Cortex of kidney (tissue), 1 donor: Measurements from ENCODE around the gene TSHZ2.

Experiments
- DNase-seq: peaks from one replicate; lab custom pipeline; 2025; lab: John Stamatoyannopoulos, UW

The TSHZ2 gene

DNA sequence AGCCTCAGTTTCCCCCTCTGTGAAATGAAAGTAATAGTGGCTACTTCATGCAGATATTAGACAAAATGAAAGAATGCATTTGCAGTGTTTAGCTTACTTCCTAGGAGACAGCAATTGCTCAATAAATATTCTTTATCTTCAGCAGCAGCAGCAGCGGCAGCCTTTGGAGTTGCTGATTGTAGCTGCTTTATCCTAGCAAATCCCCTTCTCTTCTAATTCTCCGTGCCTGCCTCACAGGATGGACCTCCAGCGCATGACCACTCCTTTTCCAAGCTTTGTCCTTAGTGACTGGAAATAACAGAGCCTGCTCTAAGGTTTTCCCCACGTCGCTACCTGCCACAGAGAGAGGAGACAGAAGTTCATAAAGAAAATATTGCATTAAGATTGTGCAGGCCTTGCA lies 279.8 kb downstream of the TSHZ2 start:
- no peak for DNase-seq

DNA sequence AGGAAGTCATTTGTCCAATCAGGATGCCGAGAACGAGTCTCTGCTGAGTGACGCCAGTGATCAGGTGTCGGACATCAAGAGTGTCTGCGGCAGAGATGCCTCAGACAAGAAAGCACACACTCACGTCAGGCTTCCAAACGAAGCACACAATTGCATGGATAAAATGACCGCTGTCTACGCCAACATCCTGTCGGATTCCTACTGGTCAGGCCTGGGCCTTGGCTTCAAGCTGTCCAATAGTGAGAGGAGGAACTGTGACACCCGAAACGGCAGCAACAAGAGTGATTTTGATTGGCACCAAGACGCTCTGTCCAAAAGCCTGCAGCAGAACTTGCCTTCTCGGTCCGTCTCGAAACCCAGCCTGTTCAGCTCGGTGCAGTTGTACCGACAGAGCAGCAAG lies 281.5 kb downstream of the TSHZ2 start:
- DNase-seq = no peak

DNA sequence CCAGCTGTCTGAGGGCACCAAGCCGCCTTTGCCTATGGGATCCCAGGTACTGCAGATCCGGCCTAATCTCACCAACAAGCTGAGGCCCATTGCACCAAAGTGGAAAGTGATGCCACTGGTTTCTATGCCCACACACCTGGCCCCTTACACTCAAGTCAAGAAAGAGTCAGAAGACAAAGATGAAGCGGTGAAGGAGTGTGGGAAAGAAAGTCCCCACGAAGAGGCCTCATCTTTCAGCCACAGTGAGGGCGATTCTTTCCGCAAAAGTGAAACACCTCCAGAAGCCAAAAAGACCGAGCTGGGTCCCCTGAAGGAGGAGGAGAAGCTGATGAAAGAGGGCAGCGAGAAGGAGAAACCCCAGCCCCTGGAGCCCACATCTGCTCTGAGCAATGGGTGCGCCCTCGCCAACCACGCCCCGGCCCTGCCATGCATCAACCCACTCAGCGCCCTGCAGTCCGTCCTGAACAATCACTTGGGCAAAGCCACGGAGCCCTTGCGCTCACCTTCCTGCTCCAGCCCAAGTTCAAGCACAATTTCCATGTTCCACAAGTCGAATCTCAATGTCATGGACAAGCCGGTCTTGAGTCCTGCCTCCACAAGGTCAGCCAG lies 283.0 kb downstream of the TSHZ2 start:
- no peak for DNase-seq

DNA sequence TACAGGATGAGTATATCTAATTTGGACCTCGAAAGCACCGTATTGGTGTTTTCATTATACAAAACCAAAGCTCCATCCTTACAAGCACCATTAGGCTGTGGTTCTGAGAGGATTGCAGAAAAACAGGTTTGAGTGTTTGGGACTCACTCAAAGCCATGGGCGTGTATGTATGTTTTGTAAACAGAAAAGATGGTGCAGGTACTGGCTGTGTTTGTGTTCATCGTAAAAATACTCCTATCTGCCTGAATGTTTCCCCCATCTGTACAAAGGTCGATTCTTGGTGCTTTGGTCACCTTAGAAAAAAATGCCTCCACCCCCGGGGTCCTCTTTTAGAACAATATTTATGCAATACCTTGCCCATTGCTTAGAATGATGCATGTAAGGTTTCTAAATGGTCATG lies 286.6 kb downstream of the TSHZ2 start:
- no peak for DNase-seq

DNA sequence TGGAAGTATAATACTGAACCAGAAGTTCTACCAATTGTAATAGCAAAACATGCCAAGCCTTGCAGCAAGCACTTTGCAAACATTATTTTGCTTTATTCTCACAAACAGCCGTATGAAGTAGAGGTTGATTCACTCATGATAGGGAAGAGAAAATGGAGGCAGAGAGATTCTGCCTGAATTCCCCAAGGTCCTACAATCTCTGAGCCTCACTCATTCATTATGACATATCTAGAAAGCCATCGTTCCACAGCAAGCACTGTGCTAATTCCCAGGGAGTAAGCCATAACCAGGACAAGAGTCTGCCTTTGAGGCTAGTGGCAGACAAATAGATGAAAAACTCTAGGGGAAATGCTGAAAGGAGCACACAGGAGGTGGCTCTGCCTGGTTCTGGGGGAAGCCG lies 288.0 kb downstream of the TSHZ2 start:
- DNase-seq = no peak

DNA sequence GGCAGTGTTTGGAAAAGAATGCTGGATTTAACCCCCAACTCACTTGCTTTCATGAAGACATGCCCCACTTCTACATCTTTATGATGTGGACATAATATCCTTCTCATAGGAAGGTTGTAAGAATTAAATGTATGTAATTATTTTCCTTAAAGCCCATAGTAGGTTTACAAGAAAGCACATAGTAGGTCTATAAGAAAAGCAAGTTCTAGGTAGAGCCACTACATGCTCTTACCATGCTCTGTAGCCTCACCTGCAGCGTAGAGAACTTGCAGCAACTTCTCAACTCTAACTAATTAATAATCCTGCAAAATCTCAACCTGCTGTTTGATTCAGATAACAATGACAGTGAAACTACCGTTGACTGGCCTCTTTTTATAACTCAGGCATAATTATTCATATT lies 288.4 kb downstream of the TSHZ2 start:
- no peak for DNase-seq

DNA sequence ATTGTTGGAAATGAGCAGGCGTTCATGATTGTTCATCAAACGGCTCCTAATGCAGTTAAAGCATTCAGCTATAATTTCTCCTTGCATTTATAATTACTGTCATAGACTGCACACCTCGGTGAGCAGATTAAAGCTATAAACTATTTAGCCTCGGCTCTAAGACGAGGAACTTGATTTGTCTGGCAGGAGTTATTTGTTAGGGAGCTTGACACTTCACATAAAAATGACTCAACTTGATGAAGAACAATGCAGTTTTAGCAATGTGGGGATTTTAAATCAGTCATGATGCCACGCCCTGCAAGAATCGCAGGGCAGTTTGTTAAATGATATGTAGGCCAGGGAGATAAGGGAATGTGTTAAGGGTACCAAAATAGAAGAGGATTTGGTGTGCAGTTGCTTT lies 290.2 kb downstream of the TSHZ2 start:
- no peak for DNase-seq

DNA sequence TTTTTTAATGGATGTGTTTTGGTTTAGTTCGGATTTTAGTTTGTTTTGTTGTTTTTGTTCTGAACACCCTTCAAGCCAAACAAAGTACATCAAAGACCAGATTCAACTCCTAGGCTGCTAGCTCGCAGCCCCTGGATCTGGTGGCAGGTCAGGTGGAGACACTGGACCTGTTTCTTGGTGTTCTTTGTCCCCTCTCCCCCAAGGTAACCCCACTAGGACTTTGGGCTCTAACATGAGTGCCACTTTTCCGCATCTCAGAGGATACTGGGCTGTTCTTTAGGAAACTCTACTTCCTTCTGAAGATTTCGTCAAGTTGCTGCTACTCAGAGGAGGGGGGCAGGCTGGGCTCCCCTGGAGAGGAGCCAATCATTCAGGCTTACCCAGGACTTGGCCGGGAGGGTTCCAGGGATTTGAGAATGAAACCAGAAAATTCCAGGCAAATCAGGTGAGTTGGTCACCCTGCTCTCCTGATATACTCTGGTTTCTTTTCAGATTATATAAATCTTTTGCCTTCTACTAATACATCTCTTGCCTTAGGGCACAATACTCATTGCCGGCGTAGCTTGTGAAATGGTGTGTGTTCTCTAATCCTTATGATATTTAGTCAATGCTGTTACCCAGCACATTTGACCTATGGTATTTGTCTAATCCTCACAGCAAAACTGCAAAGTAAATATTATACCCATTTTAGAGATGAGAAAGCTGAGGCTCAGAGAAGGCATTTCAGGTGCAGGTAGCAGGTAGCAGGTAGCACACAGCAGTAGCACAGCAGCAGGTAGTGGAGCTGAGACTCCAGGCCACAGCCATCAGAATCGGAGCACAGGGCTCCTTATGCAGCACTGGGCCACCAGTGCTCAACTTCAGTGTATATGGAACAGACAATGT lies 291.6 kb downstream of the TSHZ2 start:
- DNase-seq = no peak

DNA sequence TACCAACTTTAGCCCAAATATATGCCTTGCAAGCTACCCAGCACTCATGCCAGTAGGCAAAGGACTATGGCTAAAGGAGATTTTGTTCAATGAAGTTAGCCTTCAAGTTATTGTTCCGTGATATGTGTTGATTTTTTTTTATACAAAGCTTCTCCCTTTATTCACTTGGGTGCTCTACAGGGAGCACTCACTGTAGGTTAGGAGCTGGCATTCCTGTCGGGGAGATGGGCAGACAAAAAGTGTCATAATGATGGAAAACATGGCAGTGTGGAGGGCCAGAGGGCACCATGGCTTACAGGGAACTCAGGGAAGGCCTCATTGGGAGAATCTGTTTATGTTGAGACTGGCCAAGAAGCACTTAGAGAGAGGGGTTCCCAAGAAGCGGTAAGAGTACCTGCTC lies 292.4 kb downstream of the TSHZ2 start:
- DNase-seq = no peak

DNA sequence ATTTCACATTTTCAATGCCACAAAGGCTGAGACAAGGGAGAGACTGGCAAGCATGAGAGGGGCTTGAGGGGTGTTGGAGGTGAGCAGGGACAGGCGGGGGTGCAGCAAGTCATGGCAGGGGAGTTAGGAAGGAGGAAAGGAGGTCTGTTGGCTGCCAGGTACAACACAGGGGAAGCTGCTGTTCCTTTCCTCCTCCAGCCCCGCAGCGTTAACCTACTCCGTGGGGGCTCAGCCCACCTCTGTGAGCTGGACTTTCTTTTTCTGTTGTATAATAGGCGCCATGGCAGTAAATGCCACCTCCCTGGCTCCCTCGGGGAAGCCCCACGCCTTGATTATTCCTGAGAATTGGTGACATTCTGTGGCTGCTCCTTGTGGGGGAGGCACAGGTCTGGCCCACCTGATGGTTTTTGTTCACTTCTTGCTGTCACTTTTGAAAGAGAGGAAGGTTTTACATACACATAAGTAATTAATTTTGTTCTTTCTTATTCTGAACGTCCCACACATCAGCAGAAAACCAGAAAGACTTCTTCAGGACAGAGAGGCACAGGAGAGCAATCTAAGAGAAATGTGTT lies 293.2 kb downstream of the TSHZ2 start:
- DNase-seq = no peak

DNA sequence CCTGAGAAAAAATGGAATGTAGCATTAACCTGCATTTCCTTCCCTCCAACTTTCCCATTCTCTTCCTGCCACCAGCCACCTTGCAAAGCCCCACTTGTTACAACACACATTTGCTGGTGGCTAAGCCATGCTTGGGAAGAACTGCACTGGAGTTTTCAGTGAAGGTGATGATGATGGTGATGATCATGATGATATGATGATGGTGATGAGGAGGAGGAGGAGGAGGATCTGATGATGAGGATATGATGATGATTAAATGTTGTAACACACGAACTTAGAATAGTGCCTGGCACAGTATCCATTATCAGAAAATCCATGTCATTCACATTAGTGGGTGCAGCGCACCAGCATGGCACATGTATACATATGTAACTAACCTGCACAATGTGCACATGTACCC lies 297.2 kb downstream of the TSHZ2 start:
- no peak for DNase-seq

DNA sequence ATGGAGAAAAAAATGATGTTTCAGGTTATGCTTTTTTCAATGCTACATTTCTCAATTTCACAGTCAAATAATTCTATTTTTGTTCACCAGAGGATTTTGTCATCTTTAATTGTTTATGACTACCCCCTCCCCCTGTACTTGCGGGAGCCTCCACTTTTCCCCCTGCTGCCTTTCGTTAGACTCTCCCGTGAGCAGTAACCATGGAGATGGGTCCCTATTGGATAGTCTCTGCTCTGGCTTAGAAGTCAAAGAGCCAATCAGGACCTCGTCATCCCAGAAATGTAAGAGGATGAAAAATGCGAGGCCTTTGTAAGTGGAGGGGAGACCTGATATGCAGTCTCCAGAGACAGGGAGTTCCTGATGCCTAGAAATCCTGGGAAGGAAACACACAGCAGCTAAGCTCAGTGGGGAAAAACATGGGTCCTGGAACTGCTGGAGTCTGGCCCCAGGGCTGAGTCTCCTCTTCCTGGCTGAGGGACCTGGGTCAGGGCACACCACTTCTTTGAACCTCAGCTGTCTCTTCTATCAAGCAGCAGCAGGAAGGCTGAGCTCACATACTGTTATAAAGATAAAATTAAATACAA lies 298.7 kb downstream of the TSHZ2 start:
- DNase-seq = no peak

DNA sequence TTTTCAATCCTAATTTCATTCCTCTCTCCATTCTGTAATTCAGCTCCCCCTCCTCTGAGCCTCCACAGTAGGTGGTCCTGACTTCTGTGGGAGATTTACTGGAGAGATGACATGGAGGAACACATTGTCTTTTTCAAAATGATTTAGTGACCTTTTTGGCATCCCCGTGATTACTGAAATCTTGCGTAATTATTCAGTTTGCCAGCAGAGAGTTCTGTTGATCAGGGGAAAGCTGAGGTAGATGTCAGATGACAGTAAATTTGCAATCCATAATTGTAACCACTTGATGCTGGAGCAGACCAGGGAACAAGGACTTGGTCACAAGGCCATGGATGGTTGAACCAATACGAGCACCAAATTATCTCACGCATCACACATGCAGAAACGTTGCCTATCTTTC lies 302.2 kb downstream of the TSHZ2 start:
- DNase-seq = no peak

DNA sequence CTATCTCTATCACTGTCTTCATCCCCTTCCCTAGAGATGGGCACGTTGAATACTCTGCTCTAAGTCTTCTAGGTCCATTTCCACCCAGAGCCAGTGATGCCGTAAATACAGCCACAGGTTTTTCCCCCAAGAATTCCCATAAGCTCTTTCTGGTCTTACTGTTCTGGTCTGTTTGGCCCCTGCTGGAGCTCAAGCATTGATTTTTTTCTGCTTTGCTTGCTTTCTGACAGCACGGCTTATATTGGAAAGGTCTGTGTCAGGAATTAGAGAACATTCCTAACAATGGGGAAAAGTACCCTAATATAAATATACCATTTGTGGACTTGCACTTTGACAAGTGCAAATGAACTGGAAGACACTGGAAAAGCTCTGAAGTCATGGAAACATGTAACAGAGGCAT lies 302.6 kb downstream of the TSHZ2 start:
- no peak for DNase-seq

DNA sequence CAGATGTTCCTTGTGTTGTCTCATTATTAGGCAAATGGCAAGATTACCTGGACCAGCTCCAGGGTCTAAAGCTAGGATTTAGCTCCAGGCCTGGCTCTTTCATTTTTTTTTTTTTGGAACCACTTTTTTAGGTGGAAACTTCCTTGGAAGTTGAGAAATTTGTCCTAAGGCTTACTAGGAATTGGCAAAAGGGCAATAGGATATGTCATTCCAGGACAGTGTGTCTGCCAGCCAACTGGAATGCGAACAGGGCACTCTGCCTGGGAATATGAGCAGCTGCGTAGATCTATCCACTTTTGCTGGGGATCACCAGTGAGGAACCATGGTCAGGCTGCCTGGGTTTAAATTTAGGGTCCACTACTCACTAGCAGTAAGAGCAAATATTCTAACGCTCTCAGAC lies 304.0 kb downstream of the TSHZ2 start:
- DNase-seq = no peak

DNA sequence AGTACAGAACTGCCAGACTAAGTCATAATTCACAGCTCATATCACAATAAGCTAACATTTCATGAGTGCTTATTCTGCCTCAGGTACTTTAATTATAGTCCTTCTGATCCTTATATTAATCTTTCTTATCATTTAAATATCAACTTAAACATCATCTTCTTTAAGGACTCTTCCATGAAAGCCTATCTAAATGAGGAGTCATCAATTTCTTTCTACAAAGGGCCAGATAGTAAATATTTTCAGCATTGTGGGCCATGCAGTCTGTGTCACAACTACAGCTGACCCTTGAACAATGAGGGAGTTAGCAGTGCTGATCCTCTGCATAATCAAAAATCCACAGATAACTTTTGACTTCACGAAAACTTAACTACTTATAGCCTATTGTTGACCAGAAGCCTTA lies 306.4 kb downstream of the TSHZ2 start:
- DNase-seq = no peak

DNA sequence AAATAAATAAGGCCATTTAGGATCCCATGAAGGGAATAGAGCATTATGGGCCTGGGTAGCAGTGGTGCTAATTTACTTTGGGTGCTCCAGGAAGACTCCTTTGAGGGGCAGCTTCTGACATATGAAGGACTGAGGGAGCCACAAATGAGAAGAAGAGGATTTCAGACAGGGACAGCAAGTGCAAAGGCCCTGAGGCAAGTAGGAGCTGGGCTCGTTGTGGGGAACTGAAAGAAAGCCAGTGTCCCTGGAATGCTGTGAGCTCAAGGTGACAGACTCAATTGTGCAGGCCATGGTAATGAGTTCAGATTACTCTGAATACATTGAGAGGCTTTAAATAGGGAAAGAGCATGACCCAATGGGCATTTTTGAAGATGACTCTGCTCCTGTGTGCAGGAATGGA lies 307.6 kb downstream of the TSHZ2 start:
- DNase-seq = no peak

DNA sequence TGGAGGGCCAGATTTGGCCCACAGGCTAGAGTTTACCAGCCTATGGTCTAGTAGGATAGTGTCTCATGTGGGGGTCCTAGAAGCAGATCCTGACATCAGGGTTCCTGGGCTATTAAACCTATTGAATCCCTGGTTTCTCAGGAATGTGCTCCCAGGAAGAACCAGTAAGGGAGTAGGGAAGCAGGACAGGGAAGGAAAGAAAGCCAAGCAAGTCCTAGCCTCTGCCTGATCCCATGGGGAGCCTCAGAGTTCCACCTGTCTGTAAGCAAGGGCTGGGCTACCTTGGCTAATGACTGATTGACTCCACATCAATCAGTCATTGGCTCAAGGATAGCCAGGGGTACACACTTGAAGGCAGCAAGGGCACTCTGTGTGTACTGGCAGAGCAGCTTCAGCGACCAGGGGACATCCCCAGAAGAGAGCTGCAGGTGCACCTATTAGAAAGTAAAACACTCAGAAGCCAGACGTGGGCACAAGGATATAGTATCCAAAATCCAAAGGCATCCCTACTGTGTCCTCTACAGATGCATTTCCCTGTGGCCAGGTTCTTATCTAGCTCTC lies 309.5 kb downstream of the TSHZ2 start:
- DNase-seq = no peak

DNA sequence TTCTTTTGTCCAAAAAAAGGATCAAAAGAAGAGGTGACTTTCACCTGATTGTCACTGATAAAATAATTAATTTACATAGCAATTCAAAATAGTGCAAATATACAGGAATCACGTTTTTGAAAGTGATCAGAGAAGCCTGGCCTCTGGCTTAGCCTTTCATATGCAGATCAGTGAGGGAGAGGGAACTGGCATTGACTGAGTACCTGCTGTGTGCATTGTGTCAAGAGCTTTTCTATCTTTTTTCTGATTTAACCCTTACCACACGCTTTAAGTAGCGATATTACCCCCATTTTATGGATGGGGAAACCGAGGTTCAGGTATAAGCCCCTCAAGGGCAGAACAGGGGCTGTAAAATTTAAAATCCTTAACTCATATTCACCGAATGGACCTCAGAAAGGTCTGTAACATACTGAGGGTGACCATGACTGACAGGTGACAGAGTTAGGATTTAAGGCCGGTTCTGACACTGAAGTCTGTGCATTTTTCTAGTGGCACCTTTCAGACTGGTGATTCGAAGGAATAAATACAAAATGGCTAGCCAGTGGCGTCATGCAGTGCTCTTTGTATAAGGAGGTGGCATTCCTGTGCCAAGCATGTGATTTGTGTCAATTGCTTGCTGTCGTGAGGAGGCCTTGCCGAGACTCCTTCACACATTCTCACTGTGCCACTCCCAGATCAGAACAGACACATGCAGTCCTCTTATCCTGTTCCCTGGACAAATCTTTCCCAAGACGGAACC lies 310.2 kb downstream of the TSHZ2 start:
- no peak for DNase-seq

DNA sequence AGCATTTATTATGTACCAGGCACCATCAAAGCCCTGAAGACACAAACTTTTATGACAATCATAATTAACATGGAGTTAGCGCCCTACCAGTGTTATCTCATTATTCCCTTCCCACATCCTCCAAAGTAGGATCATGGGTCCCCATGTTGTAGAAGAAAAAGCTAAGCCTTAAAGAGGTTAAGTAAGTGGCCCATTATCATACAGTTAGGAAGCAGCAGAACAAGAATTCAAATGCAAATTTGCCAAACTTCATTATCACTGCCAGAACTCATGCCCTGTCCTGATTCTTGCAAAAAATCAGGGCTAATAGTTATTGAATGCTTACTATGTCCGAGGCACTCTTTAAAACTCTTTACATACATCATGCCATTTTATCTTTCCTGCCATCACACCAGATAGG lies 310.9 kb downstream of the TSHZ2 start:
- no peak for DNase-seq

DNA sequence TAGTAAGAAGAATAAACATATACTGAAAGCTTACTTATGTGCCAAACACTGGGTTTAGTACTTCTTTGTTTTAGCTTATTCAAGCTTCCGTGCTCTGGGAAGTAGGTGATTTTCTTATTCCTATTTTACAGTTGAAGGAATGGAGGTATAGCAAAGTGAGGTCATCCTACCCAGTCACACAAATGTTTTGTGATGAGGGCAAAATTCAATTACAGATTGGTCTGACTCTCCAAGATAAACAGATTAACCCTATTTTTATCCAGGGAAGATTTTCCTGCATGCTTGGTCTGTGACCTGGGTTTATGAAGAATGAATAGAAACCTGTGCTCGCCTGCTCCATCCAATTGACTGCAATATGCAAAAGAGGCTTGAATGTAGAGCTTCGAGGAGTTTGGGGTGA lies 311.4 kb downstream of the TSHZ2 start:
- DNase-seq = no peak

DNA sequence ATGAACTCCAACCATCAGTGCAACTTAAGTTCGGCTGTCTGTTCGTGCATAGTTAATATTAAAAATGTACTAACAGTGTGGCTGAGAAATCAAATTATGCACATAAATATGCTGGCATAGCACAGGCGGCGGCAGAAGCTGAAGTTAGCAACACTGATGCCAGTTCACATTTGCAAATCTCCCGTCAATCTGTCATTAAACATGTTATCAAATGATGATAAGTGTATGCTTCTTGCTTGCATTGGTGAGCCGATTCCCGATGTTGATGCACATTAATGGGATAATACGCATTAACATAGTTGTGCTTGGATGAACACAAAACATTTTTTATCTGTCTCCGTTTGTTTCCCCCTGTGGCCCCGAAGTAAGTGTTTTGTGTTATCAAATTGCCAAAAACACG lies 312.1 kb downstream of the TSHZ2 start:
- DNase-seq = no peak
